ENCODE results near the gene COL4A4. TPM values are rescaled to one million over a fixed set of nuclear protein-coding genes. Genes with fewer than 3 reads are reported as not detected.

COL4A4 gene
- total and polyA plus RNA-seq, 2 experiments from 2014 or later: 1.3 to 3.1 TPM

DNA sequence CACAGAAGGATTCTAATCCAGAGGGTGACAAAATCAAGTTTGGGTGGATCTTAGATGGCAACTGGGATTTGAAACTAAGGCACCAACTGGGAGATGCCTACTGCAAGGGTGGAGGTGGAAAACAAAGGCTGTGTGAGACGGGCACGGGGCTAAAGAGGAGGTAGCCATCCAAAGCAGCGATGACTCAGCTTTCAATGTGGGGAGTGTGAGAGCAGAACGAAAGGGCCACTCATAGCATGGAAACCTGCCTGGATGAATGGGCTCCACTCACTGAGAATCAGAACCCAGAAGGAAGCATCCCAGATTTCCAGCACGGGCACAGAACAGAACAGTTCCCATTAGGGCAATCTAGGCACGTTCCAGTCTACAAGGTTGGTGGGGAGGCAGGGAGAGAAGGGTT lies 159.5 kb downstream of the COL4A4 start (continued):
- TF ChIP-seq, protein P1, sequence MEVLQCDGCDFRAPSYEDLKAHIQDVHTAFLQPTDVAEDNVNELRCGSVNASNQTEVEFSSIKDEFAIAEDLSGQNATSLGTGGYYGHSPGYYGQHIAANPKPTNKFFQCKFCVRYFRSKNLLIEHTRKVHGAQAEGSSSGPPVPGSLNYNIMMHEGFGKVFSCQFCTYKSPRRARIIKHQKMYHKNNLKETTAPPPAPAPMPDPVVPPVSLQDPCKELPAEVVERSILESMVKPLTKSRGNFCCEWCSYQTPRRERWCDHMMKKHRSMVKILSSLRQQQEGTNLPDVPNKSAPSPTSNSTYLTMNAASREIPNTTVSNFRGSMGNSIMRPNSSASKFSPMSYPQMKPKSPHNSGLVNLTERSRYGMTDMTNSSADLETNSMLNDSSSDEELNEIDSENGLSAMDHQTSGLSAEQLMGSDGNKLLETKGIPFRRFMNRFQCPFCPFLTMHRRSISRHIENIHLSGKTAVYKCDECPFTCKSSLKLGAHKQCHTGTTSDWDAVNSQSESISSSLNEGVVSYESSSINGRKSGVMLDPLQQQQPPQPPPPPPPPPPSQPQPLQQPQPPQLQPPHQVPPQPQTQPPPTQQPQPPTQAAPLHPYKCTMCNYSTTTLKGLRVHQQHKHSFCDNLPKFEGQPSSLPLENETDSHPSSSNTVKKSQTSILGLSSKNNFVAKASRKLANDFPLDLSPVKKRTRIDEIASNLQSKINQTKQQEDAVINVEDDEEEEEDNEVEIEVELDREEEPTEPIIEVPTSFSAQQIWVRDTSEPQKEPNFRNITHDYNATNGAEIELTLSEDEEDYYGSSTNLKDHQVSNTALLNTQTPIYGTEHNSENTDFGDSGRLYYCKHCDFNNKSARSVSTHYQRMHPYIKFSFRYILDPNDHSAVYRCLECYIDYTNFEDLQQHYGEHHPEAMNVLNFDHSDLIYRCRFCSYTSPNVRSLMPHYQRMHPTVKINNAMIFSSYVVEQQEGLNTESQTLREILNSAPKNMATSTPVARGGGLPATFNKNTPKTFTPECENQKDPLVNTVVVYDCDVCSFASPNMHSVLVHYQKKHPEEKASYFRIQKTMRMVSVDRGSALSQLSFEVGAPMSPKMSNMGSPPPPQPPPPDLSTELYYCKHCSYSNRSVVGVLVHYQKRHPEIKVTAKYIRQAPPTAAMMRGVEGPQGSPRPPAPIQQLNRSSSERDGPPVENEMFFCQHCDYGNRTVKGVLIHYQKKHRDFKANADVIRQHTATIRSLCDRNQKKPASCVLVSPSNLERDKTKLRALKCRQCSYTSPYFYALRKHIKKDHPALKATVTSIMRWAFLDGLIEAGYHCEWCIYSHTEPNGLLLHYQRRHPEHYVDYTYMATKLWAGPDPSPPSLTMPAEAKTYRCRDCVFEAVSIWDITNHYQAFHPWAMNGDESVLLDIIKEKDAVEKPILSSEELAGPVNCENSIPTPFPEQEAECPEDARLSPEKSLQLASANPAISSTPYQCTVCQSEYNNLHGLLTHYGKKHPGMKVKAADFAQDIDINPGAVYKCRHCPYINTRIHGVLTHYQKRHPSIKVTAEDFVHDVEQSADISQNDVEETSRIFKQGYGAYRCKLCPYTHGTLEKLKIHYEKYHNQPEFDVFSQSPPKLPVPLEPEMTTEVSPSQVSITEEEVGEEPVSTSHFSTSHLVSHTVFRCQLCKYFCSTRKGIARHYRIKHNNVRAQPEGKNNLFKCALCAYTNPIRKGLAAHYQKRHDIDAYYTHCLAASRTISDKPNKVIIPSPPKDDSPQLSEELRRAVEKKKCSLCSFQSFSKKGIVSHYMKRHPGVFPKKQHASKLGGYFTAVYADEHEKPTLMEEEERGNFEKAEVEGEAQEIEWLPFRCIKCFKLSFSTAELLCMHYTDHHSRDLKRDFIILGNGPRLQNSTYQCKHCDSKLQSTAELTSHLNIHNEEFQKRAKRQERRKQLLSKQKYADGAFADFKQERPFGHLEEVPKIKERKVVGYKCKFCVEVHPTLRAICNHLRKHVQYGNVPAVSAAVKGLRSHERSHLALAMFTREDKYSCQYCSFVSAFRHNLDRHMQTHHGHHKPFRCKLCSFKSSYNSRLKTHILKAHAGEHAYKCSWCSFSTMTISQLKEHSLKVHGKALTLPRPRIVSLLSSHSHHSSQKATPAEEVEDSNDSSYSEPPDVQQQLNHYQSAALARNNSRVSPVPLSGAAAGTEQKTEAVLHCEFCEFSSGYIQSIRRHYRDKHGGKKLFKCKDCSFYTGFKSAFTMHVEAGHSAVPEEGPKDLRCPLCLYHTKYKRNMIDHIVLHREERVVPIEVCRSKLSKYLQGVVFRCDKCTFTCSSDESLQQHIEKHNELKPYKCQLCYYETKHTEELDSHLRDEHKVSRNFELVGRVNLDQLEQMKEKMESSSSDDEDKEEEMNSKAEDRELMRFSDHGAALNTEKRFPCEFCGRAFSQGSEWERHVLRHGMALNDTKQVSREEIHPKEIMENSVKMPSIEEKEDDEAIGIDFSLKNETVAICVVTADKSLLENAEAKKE (CRISPR knock-in tag; IDR thresholded peaks at IDR 0.05): no peak
- TF ChIP-seq, protein P2, sequence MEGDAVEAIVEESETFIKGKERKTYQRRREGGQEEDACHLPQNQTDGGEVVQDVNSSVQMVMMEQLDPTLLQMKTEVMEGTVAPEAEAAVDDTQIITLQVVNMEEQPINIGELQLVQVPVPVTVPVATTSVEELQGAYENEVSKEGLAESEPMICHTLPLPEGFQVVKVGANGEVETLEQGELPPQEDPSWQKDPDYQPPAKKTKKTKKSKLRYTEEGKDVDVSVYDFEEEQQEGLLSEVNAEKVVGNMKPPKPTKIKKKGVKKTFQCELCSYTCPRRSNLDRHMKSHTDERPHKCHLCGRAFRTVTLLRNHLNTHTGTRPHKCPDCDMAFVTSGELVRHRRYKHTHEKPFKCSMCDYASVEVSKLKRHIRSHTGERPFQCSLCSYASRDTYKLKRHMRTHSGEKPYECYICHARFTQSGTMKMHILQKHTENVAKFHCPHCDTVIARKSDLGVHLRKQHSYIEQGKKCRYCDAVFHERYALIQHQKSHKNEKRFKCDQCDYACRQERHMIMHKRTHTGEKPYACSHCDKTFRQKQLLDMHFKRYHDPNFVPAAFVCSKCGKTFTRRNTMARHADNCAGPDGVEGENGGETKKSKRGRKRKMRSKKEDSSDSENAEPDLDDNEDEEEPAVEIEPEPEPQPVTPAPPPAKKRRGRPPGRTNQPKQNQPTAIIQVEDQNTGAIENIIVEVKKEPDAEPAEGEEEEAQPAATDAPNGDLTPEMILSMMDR (conservative IDR thresholded peaks at IDR 0.05; ENCODE audit: low read depth in 2 of 2): no peak
- no peak for TF ChIP-seq EZH2 (IDR thresholded peaks at IDR 0.05; ENCODE audit: low read depth, unreplicated experiment)

DNA sequence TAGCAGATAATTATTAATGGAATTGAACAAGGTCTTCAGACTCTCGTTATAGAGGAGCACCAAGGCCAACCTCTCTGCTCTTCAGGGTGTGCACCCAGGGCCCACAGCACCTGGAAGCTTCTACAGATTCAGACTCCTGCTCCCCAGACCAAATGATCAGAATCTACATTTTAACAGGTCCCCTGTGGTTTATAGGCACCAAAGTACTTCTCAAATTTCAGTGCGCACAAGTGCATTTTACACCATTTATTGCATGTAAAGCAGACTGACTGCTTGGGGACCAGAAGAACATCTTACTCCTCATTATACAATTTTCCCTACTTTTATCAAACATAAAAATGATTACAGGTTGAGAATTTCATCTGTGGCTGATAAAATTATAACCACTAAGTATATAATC lies 163.9 kb downstream of the COL4A4 start:
- peaks cover 5% of the 10 kb centered on the region for H3K27me3 Mint-ChIP-seq (ENCODE audit: insufficient read depth, low read depth, poor library complexity)
- peaks cover 5% of the 10 kb centered on the region for H3K9me3 Mint-ChIP-seq
- Histone ChIP-seq H3K9me2 (ENCODE audit: insufficient read depth) (peaks cover 3% of the 10 kb centered on the region; the same call in 1 of the 2 replicates), H3K27me3 (ENCODE audit: insufficient read depth) (no peaks in the 10 kb centered on the region), H3K27ac (ENCODE audit: low read depth) (no peak overlapping the region), H3K4me1 (ENCODE audit: insufficient read depth) (no peaks in the 10 kb centered on the region), H3F3A (replicated peaks; ENCODE audit: low read depth) (no peaks in the 10 kb centered on the region), H2AFZ (no peak overlapping the region), H4K20me1 (replicated peaks; ENCODE audit: insufficient read depth) (no peaks in the 10 kb centered on the region; the same call in 1 of the 2 replicates), H3K79me2 (replicated peaks; ENCODE audit: insufficient read depth) (no peaks in the 10 kb centered on the region), H3K36me3 (ENCODE audit: insufficient read depth) (no peaks in the 10 kb centered on the region), H3K4me2 (no peak overlapping the region), H3K4me3 (no peak overlapping the region)
- no peak for ATAC-seq
- DNase-seq (ENCODE audit: low spot score): no peak
- H3K4me1 Mint-ChIP-seq: no peaks in the 10 kb centered on the region
- H3K36me3 Mint-ChIP-seq (ENCODE audit: low read depth): peaks cover 13% of the 10 kb centered on the region; the same call in 2 of the 3 replicates
- no peak overlapping the region for H3K27ac Mint-ChIP-seq
- no peak overlapping the region for H3K4me3 Mint-ChIP-seq
- TF ChIP-seq CREB1 (CRISPR knock-in tag; IDR thresholded peaks at IDR 0.05; ENCODE audit: low read depth): no peak
- no peak for TF ChIP-seq EZH2phosphoT487 (IDR thresholded peaks at IDR 0.05; ENCODE audit: unreplicated experiment)
- TF ChIP-seq, protein P1 (CRISPR knock-in tag; IDR thresholded peaks at IDR 0.05): no peak
- TF ChIP-seq EZH2 (IDR thresholded peaks at IDR 0.05; ENCODE audit: low read depth, unreplicated experiment): no peak
- TF ChIP-seq, protein P3, sequence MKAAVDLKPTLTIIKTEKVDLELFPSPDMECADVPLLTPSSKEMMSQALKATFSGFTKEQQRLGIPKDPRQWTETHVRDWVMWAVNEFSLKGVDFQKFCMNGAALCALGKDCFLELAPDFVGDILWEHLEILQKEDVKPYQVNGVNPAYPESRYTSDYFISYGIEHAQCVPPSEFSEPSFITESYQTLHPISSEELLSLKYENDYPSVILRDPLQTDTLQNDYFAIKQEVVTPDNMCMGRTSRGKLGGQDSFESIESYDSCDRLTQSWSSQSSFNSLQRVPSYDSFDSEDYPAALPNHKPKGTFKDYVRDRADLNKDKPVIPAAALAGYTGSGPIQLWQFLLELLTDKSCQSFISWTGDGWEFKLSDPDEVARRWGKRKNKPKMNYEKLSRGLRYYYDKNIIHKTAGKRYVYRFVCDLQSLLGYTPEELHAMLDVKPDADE (IDR thresholded peaks at IDR 0.05): no peak
